ENCODE measurements around the gene ADO.

Gene ADO

DNA sequence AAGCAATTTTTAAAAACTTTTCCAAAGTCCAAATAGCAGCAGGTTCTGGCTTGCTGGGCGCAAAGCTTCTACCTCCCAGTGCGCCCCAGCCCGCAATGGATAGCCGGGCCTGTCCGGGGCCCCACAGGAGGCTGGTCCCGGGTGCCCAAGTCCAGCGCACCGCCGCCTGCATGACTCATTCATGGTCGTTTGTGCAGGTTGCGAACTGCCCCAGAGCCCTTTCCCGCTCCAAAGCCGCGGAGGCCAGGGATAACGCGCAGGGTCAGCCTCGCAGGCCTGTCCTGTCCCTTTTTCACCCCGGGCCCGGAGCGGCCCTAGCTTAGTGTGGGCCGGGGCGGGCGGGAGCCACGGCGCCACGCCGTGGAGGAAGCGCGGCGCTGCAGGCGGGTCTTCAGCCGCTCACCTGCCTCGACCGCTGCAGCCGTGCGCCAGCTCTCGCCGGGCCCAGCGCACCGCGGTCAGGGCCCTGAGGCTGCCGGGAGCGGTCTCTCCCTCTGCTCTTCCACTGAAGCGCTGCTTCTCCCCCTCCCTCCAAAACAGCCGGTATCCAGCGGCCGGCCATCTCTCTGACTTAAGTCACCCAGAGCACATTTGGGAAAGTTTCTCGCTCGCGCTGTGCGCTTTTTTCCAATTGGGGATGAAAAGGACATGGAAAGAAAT, 13.4 kb downstream of the ADO start:
- DNase-seq (ENCODE audit: low read depth in 2 of 2), result no peak

DNA sequence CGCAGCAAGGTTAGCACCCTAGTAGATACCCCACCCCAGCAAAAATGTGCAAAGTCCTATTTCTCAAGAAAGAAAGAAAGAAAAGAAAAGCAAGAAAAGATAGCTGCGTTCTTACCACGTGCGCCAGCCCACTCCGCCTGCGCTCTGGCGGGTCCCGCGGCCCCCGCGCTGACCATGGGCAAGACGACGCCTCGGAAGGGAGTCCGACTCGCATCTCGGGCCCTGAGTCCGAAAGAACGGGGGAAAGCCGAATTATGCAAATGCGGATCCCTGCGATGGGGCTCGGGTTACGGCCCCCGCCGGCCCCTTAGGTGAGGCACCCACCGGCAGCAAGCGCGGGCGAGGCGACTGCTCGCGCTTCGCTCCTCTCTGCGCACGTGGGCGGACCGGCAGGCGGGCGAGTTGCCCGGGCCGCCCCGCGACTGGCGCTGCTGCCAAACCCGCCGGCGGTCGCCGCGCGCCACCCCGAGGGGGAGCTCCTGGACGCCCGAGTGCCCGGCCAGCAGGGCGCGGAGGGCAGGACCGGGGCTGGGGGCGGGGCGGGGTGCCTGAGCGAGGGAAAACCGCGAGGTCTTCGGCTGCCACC, 14.0 kb downstream of the ADO start:
- no peak for DNase-seq (ENCODE audit: low read depth in 2 of 2)

GRCh38 chr10:62819141-62819920, 14.8 kb downstream of the ADO start:
- DNase-seq (ENCODE audit: low read depth in 2 of 2), result no peak

DNA sequence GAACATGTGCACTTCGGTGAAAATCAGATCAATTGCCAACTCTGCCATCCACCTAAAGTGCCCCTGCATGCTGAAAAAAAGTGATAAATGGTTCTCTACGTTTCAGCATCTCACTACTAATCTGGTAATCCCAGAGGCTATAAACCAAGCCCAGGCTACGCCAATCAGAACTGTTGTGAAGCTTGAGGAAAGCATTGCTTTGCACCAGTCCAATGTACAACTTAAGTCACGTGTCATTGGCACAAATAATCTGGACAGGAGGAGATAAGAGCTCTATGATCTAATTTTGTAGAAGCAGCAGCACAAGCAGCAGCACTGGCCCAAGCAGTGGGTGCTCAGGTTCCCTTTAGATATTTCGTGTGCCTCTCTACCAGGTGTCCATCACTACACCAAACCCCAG, 16.1 kb downstream of the ADO start:
- DNase-seq (ENCODE audit: low read depth in 2 of 2), result no peak

- no peak for DNase-seq (ENCODE audit: low read depth in 2 of 2)
These were observed 21.8 kb downstream of the ADO start for GRCh38 chr10:62826273-62826672.

GRCh38 chr10:62829622-62830021, 25.1 kb downstream of the ADO start:
- DNase-seq (ENCODE audit: low read depth in 2 of 2), result no peak

DNA sequence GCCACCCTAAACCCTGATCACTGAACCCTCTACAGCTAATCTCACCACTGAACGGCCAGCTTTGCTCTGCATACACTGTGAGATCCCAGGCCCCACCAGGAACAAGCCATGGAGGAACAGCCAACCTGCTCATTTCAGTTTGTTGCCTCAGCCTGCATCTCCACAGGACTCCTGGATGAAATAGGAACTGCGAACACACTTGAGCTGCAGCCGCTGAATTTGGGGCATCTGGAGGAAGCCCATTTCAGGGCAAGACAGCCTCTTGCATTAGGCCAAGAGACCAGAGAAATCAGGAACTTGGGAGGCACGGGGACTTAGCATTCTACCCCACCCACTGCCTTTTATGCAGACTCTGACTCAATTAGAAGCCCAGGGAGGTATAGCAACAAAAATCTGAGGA, 26.2 kb downstream of the ADO start:
- DNase-seq (ENCODE audit: low read depth in 2 of 2), result peak in 1 of 2 experiments; percentile 44

DNA sequence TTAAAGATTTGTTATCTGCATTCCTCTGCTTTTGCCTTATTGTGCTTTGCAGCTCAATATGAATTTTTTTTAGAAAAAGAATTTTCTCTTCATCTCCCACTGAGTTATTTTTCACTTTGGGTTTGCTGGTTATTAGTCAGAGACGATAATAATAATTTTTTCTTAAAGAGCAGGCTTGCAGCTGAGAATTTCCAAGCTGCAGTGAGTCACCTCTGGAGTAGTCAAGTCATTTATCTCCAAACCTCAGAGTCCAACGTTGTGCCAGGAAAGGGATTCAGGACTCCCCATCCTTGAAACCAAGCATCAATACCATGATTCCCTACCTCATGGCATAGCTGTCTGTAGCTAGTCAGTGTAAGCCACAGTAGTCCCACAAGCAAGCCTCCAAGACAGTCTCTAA, 26.8 kb downstream of the ADO start:
- peak; percentile 77 to 80 for DNase-seq (ENCODE audit: low read depth in 2 of 2)

DNA sequence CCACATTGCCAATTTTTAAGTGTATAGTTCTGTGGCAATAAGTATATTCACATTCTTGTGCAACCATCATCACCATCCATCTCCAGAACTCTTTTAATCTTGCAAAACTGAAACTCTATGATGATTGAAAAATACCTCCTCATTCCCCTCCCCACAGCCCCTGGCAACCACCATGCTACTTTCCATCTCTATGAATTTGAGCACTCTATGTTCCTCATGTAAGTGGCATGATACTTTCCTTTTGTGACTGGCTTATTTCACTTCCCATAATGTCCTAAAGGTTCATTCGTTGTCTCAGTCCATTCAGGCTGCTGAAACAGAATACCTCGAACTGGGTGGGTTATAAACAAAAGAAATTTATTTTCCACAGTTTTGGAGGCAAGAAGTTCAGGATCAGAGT, 35.1 kb downstream of the ADO start:
- no peak for DNase-seq (ENCODE audit: low read depth in 2 of 2)

DNA sequence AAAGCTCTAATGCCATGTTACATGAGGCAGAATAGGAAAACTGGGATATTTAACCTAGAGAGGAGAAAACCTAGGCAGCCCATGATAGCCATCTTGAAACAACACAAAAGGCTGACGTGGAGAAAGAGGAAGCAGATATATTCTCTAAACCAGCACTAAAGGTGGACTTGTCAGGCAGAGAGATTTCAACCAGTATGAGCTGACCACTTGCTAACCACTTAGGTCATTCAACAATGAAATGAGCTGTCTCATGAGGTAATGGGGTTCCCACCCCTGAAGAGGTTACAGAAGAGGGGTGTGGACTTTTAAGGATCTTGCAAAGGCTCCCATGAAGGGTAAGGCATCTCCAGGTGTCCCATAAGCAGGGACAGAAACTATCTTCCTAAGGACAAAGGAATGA, 38.5 kb downstream of the ADO start:
- no peak for DNase-seq (ENCODE audit: low read depth in 2 of 2)

GRCh38 chr10:62843600-62843999, 39.1 kb downstream of the ADO start:
- no peak for DNase-seq (ENCODE audit: low read depth in 2 of 2)

DNA sequence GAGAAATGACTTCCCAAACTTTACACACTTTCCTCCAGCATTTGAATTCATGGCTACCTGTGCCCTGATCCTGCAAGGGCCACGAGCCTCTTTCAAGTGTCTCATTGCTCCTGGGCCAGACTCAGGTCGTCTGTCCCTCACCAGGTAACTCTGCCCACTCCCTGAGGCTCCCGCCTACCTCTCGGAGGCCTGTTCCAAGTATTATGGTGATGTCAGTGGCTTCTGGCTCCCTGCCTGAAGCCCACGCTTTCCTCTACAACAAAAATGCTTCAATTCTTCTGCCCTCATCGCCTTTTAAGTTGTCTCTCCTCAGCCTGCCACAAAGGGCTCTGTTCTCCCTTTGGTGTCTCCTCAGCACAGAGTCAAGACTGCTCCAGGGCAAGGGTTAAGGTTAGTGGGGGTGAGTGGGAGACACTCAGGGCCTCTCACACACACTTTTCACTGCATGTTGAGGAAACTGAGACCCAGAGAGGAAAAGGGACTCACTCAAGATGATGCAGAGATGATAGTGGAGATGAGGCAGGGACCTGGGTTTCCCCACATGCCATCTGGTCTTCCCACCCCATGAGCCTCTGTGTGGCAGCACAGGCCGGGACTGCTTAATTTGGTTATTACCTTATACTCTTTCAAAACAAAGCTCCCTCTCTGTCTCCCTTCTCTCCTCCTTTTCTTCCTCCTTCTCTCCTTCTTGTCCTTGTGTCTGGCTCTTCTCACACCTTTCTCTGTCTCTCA, 39.9 kb downstream of the ADO start:
- DNase-seq (ENCODE audit: low read depth in 2 of 2), result no peak

GRCh38 chr10:62847433-62847832, 42.9 kb downstream of the ADO start:
- DNase-seq (ENCODE audit: low read depth in 2 of 2), result no peak

- DNase-seq (ENCODE audit: low read depth in 2 of 2), result no peak
These were observed 46.1 kb downstream of the ADO start for GRCh38 chr10:62850646-62851045.

DNA sequence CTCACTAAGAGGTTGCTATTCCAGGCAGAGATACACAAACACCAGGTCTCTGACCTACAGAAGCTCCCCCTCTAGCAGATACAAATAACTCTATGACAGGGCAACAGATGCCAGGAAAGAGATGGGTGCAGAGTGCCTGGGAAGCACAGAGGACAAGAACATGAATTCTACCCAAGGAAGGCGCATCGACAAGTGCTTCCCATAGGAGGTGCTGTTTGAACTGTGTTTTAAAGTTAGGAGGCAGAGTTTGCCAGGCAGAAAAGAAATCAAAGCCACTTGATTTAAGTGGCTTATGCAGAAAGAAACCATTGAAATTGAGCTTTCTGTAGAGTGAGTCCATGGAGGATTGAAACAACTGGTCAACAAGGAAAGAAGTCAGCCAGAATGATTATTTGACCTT, 46.9 kb downstream of the ADO start:
- DNase-seq (ENCODE audit: low read depth in 2 of 2), result no peak

GRCh38 chr10:62852961-62853702, 48.6 kb downstream of the ADO start:
- DNase-seq (ENCODE audit: low read depth in 2 of 2), result no peak

DNA sequence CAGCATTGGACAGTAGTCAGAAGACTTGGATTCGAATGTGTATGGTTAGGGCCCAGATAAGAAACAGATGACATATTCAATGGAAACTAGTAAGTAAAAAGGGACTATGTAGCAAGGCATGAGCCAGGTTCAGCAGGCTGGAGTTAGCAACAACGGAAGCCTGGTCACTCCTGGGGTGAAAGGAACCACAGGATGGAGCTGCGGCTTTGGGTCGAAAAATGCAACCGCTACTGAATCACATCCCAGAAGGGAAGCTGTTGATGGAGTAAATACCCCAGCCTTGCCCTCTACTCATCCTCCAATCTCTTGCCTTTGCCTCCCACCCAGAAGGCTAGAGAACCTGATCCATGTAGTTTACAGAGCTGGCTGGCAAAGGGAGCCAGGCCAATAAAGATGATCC, 49.2 kb downstream of the ADO start:
- DNase-seq (ENCODE audit: low read depth in 2 of 2), result no peak

DNA sequence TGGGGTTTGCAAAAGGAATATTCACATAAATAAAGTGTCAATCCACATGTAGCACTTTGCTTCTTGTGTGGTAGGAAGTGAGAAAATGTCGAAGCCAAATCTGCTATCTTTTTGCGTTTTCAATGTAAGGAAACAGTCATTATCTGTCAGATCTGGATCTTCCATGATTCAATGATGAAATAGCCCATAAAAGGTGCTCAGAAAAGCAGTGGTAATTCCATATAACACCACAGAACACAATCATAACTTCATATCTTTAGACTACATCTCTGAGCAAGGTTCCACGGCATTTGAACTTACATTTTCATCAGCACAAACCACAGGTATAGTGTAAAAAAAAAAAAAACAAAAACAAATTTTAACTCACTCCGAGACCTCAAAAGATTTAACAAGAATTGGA, 51.5 kb downstream of the ADO start:
- no peak for DNase-seq (ENCODE audit: low read depth in 2 of 2)
